Measurements from ENCODE around the gene CDC6.
"Not testable (repeated sequence)": the region's sequence is repeated elsewhere in the genome, so short reads cannot be mapped to it uniquely, and the experiment has no call there.

CDC6 gene

DNA sequence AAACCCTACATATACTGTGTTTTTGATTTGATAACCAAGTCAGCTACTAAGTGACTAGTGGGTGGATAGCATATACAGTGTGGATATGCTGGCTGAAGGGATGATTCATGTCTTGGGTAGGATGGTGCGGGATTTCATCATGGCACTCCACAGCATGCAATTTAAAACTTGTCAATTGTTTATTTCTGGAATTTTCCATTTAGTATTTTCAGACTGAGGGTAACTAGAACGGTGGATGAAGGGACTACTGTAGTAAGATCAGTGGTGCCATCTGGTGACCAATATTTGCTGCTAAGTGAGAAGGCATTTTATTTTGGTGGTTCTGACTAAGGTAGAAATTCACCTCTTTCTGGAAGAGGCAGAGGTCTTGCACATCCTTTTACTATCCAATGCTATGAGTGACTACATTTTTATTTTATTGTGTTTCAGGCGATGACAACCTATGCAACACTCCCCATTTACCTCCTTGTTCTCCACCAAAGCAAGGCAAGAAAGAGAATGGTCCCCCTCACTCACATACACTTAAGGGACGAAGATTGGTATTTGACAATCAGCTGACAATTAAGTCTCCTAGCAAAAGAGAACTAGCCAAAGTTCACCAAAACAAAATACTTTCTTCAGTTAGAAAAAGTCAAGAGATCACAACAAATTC is 3.1 kb downstream of the CDC6 start:
- DNase-seq: peak; percentile 36 to 40

DNA sequence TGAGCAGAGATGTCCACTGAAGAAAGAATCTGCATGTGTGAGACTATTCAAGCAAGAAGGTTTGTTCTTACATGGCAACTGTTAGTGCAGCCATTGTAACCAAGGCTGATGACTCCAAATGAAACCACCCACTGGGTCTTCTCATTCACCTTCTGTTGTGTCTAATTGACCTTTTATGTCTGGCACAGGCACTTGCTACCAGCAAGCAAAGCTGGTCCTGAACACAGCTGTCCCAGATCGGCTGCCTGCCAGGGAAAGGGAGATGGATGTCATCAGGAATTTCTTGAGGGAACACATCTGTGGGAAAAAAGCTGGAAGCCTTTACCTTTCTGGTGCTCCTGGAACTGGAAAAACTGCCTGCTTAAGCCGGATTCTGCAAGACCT is 3.6 kb downstream of the CDC6 start:
- no peak for DNase-seq

DNA sequence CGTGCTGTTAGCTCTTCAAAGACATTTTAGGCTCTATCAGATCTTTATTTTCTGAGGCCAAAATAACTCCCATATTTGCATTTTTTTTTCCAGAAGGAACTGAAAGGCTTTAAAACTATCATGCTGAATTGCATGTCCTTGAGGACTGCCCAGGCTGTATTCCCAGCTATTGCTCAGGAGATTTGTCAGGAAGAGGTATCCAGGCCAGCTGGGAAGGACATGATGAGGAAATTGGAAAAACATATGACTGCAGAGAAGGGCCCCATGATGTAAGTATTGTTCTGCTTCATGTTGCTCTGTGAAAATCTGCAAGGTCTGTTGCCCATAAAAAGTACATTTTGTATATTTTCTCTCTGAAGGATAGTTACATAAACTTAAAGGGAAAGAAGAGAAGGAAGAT is 5.7 kb downstream of the CDC6 start:
- DNase-seq: no peak

DNA sequence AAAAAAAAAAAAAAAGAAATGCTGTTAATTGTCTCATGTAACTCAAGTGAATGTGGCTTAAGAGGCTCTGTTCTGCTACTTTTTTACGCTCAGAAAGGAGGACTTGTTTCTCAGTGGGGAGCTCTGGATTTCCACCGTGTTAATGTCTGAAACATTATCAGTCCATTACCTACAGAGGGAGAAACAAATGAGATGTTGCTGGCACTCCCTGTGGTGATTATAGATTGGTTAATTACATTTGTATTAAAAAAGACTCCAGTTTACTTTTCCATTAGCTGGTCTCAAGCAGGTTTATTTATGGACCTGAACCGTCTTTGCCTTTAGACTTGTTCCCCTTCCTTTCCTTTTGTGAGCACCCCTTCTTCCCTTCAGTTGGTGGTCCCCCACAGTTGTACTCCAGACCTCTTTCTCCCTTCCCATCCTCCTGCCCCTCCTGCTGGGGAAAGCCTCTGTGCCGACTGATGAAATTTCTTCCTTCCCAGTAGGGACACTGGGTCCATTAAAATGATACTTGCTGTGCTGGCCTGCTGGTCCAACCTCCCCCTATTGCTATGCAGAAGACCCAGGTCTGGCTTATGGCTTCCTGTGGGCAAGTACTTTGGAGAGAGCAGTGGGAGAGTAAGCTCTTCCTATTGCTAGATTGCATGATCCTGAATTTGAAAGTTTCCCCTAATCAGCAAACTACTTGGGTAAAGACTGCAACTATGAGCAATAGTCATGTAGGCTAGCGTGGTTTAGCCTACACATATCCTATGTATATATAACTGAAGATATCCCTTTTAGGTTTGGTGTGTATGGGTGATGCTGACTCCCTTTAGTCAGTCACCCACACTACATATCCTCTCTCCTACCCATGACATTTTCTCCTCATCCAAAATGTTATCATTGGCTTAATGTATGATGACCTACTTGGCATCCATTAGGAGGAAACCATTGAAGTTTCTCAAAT is 8.1 kb downstream of the CDC6 start:
- no peak for DNase-seq

DNA sequence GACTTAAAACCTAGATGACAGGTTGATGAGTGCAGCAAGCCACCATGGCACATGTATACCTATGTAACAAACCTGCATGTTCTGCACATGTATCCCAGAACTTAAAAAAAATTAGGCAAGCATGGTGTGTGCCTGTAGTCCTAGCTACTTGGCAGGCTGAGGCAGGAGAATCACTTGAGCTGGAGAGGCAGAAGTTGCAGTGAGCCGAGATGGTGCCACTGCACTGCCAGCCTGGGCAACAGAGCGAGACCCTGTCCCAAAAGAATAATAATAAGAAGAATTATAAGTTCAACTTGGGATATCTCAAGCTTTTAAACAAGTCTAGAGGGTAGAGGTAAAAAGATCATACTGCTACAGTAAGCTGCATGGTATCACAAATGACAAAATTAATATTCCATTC is 9.8 kb downstream of the CDC6 start:
- DNase-seq: no peak

DNA sequence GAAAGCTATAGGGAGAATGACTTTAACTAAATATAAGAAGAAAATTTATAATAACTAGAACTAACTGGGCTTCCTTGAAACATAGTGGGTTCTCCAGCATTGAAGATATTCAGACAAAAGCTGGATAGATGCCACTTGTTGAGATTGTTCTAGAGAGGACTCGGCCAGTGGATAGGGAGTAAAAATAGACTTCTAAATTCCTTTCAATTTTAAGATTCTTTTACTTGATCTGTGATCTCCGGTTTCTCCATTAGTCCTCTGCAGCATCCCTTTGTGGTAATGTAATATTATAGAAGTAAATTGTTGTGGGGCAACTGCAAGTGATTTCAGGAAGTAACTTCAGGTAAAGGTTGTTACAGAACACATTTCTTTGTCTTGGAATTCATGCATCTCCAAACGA is 11.0 kb downstream of the CDC6 start:
- DNase-seq: no peak

DNA sequence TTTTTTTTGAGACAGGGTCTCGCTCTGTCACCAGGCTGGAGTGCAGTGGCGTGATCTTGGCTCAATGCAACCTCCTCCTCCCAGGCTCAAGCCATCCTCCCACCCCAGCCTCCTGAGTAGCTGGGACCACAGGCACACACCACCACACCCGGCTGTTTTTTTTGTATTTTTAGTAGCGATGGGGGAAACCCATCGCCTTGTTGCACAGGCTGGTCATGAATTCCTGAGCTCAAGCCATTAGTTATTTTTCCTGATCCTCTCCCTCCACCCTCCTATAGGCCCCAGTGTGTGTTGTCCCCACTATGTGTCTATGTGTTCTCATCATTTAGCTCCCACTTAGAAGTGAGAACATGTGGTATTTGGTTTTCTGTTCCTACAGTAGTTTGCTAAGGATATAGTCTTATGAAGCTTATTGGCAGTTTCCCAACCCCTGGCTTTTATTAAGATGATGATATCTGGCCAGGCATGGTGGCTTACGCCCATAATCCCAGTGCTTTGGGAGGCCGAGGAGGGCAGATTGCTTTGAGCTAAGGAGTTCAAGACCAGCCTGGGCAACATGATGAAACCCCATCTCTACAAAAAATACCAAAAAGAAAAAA is 11.6 kb downstream of the CDC6 start:
- not testable (repeated sequence) for DNase-seq

DNA sequence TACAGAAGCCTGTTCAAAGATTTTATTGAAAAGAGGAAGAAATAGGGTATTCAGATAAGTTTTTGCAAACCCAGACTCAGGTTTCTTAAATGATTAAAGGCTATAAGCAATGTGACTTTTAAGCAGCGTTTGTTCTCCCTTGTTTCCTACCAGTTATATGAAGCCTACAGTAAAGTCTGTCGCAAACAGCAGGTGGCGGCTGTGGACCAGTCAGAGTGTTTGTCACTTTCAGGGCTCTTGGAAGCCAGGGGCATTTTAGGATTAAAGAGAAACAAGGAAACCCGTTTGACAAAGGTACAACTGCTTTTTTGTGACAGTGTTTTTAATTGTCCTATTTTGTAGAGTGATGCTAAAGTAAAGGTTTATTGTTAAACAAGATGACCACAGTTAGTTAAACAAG is 13.6 kb downstream of the CDC6 start:
- DNase-seq: no peak

DNA sequence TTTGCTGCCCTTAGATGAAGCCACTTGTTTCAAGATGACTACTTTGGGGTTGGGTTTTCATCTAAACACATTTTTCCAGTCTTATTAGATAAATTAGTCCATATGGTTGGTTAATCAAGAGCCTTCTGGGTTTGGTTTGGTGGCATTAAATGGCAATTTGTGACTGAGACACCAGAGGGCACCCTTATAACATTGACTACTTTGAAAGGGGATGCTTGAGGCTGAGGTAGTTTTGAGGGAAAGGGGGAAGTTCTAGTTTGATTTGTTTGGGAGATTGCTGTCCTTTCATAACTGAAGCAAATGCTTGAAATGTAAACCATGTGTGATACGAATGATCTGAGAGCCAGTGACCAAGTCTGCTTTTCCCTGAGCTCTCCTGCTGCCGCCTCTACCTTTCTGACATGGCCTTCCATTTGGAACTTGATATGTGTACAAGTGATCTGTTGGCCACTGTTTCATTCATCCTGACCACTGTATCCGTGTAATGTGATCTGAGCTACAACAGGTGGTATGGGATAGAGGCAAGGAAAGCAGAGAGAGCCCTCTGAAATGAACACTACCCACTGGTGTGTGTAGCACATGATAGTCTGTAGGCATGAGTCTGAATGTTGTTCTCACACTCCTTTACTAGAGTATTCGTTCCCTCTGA is 15.5 kb downstream of the CDC6 start:
- peak; percentile 34 to 60 for DNase-seq

DNA sequence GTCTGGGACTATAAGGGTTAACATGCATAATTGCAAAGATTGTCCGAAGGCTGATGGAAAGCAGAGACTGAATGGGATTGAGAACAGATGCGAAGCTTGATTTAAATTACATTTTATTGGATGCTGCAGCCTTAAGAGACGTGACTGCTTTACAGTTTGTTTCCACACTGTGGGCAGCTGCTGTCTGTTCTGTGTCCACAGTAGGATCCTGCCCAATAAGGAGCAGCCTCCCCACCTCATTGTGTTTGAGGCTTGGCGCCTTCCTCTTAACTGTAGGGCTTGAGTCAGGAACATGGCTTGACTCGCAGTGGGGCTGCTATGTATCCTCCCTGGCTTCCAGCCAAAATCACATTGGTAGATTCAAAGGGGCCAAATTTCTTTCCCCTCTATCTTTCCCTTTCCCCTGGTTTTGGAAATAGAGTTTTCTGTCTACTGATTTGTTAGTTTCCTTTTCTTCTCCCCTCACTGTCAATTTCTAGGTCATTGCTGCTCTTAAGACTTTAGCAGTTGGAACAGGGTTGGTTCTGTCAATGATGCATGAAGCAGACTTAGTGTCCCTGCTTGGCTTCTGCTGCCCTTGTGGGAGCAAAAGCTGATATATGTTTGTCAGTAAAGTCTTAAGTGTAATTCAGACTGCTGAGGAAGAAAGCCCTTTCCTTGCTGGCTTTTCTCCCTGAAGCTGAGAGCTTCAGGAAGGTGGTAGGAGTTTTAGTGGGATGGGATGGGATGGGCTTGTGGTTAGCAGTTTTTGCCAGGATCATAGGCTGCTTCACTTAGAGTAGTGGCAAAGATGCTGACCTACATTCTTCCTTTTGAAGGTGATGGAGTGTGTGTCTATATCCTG is 16.3 kb downstream of the CDC6 start:
- peak; percentile 43 to 47 for DNase-seq

DNA sequence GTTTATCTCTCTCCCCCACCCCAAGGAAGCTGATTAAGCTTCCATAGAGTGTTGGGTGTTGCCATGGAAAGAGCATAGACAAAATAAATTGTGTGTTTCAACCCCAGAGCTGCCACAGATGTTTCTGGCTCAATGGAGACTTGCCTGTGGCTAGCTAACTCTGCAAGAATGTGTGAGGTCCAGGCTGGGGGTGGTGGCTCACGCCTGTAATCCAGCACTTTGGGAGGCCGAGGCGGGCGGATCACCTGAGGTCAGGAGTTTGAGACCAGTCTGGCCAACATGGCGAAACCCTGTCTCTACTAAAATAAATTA is 16.8 kb downstream of the CDC6 start:
- DNase-seq: not testable (repeated sequence)

DNA sequence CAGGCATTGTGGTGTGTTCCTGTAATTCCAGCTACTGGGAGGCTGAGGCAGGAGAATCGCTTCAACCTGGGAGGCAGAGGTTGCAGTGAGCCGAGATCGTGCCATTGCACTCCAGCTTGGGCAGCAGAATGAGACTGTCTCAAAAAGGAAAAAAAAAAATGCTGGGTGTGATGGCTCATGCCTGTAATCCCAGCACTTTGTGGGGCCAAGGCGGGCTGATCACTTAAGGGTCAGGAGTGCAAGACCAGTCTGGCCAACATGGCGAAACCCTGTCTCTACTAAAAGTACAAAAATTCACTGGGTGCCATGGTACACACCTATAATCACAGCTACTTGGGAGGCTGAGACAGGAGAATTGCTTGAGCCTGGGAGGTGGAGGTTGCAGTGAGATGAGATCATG is 17.2 kb downstream of the CDC6 start:
- not testable (repeated sequence) for DNase-seq

DNA sequence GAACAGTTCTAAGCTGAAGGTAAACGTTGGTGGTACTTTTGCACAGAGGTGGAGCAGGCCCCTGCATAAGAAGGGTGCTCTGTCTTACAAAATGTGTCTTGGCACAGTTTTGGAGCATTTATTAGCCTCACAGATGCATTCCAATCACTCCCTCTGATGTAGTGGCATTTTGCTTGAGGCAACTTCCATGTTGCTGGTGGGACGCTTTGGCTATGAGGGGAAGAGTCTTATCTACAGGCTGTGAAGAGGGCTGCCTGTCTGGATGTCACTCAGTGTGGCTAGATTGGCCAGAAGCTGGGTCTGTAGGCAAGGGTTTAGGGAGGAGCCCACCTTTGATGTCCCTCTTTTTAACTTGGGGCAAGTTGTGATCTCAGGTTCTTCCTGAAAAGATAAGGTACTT is 18.7 kb downstream of the CDC6 start:
- DNase-seq: no peak

DNA sequence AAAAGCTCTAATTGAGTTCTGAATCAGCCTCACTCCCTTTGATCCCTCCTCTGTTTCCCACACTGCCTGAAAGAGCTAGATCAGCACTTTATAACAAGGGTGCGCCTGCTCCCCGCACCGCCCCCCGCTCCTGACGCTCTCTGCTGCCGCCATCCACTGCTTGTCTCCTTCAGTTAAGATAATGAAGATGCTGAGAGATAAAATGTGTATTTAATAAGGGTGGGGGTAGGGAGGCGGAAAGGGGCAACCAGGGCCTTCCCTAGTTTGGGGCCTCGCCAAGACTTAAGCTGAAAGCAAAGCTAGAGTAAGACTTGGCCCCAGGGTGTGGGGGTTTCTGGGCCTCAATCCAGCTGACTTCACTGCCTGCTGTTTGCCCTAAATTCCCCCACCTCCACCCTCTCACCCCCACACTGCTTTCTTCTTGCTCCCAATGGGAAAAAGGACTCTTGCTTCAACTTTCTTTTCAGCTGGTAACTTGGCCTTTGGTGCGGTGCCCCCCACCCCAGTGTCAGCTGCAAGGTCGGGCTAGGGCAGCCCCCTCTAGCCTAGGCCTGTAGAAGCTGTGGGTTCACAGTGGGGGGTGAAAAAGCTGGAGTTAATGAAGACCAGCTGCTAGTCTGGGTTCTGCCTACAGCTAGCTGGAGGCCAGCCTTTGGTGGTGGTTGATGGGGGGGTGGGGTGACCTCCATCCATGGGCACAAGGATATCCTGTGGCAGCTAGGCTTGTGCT is 19.5 kb downstream of the CDC6 start:
- no peak for DNase-seq

DNA sequence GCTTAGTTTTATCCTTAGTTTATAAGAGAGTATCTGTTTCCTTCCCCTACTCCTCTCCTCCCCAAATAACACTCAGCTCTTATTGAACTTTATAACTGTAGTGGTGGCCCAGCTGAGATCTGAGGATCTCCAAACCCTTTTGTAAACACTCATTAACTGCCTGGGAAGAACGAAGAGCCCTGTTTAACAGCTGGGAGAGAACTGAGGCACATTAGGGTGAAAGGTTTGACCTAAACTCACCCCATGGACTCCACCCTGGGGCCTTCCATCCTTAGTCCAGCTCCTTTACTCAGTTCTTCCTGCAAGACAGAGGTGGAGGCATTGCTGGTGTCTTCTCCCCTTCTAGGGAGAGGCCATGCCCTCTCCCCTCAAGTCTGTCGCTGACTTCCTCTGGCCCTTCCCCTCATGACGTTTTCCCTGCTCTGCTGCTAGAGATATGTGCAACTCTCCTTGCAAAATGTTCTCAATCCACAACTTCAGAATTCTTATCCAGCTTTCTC is 20.1 kb downstream of the CDC6 start:
- DNase-seq: no peak

DNA sequence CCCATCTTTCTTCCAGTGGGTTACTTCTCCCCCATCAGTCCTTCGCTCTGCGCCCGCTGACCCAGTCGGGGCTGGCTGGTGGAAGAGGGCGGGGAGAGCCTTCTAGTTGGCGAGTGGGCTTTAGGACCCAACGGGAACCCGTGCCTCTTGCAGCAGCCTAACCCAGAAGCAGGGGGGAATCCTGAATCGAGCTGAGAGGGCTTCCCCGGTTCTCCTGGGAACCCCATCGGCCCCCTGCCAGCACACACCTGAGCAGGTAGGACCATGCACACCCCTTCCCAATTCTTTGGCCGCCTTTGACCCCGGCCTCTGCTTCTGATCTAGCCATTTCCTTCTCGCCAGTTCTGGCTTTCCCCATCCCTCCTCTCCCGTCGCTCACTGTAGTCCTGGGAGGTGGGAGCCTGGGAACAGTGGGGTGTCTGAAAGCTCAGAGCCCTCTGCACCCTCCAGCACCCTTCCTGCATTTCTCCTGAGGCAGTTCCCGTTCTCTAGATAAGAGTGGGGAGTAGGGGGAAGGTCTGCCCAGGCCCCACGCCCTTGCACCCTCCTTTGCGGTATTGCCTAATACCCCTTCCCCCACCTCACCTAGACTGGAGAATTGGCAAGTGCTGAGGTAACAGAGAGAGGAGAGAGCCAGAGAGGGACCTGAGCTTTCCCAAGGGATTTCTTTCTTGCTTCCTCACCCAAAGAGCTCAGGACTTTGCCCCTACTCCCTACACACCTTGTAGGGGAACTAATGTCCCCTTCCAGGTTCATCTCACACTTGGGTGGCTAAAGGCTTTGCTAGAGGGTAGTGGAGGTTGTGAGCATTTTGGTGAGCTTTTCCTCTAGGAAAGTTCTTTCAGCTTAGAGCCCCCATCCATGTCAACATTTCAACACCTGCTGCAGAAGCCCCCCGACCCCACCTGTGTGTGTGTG is 21.6 kb downstream of the CDC6 start, which contains the start of gene RARA:
Gene RARA, plus strand, starts transcription at position 150 of the 918 bp plus-strand sequence. CDS start 22,039 bp downstream, outside the sequence.
- DNase-seq: peak; percentile 46 to 76

DNA sequence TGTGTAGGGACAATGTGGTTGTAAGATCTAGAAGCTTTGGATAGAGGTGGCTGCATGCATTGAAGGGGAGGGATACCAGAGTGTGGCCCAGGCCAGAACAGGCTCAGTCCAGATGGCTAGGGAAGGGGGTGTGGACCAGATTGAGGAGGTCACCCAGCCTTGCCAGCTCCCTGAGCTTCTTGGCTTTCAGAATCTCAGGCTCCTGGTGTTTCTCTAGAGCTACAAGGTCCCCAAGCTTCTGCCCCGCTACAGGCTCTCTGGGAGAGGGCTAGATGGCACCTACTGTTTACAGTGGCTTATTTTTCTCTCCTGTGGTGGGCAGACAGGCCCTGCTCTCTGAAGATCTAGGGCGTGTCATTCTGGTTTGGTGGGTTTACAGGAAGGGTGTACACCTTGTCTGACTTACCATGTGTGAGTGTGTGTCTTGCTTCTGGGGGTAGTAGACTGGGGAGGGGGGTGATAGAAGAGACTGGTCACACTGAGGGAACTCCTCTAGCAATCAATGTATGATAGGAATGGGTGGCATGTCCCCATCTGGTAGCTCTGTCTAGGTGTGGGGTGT is 22.4 kb downstream of the CDC6 start:
- DNase-seq: no peak

DNA sequence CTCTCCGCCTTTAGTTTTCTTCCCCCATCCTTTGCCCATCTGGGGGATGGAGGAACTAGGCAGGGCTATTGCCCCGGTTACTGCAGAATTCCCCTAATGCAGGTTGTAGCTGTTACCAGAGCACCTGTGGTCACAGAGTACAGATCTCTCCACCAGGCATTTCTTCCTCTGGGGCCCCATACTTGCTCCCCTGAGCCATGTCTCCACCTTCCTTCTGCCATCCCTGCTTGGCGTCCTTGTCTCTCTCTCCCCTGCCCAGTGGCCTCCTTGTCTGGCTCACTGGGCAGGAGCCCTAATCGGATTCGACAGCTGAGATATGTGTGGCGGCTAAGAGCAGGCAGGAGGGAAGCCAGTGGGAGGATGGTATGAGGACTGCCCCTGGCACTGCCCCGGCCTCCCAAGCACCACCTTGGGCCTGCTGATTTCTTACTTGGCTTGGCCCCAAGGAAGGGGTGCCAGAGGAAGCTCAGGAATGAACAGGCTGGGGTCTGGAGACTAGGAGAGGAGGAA is 23.3 kb downstream of the CDC6 start:
- no peak for DNase-seq

DNA sequence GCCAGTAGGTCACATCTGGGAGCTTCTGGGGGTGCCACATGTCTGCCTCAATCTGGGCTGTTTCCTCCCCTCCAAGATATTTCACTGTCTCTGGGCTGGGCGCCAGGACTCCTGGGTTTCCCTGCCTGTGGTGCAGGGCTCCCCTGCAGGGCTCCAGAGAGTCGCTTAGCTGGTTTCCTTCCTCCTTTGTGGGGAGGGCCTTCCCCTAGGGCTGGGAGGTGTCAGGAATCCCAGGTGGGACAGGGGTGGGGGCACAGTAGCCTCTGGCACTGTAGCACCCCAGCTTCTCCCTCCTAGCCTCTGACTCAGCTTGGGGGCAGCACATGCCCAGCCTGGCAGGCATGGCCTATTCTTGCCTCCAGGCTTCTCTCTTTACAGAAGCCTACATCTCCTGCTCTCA is 23.9 kb downstream of the CDC6 start:
- DNase-seq: no peak

All from SHP77 (cell line).